Measurements from ENCODE around the gene BAIAP3. TPM values are rescaled to one million over a fixed set of nuclear protein-coding genes. Genes with fewer than 3 reads are reported as not detected.

BAIAP3 gene
- total RNA-seq, 1 experiment from 2014 or later, result 6.8 TPM

DNA sequence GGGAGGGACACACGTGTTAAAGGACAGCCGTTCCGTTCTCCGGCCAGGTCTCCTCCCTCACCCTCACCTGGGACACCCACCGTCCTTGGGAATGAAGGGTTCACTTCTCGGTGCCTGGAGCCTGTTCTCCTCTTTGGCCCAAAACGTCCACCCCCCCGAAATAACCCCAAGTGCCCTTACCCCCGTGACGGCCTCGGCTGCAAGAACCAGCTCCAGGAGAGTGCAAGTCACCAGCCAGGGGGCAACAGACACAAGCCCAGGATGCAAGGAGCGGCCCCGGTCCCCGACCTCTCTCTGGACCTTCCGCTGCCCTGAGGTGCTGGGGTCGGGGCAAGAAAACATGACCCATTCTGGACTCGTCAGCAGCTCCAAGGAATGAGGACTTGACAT, 44.0 kb upstream of the BAIAP3 start:
- H2AK5ac ChIP-seq (ENCODE audit: insufficient read length, low read length), result no peak overlapping the region
- H3K23ac ChIP-seq (ENCODE audit: insufficient read length, low read depth, low read length), result no peak overlapping the region
- no peaks in the 10 kb centered on the region for H3K9me3 ChIP-seq (ENCODE audit: control insufficient read depth, low read depth, low read length)
- no peak overlapping the region for H3K56ac ChIP-seq (ENCODE audit: insufficient read length, low read depth, low read length)
- H3K14ac ChIP-seq (ENCODE audit: insufficient read depth, low read length), result no peak overlapping the region
- no peak overlapping the region for H4K5ac ChIP-seq (ENCODE audit: insufficient read length, low read depth, low read length)
- Mint-ChIP-seq H3K36me3 (ENCODE audit: insufficient read depth in 1 of 3, low read depth in 3 of 3) (no peaks in the 10 kb centered on the region), H3K27me3 (ENCODE audit: low read depth) (peaks cover 76% of the 10 kb centered on the region), H3K4me1 (peaks cover 29 to 43% of the 10 kb centered on the region in 2 experiments), H3K4me3 (peak overlapping the region; percentile 52 to 78), H3K9me3 (no peaks in the 10 kb centered on the region), H3K27ac (no peak overlapping the region)
- H3K79me1 ChIP-seq (ENCODE audit: insufficient read depth, low read depth, low read length, poor library complexity, severe bottlenecking), result no peaks in the 10 kb centered on the region
- no peak overlapping the region for H2BK120ac ChIP-seq (ENCODE audit: low read depth, low read length, poor library complexity, severe bottlenecking)
- WGBS (ENCODE audit: extremely low coverage, insufficient read length, low lambda C conversion rate), result no CpG with 5 or more reads among the region's 17 CpGs
- no peak overlapping the region for H3K18ac ChIP-seq (ENCODE audit: insufficient read length, low read depth, low read length)
- TF ChIP-seq CTCF (conservative IDR thresholded peaks at IDR 0.05), result no peak
- no peak overlapping the region for H2BK12ac ChIP-seq (ENCODE audit: insufficient read length, low read depth, low read length)
- no peak overlapping the region for H3K9ac ChIP-seq (ENCODE audit: extremely low read depth, insufficient read length, low read length)
- no peak overlapping the region for H3T11ph ChIP-seq (ENCODE audit: low read length)
- H3K27ac ChIP-seq (ENCODE audit: insufficient read length, low read depth, low read length), result no peak overlapping the region
- no peak overlapping the region for H2BK20ac ChIP-seq (ENCODE audit: low read depth, low read length, poor library complexity, severe bottlenecking)
- H4K8ac ChIP-seq (replicated peaks; ENCODE audit: insufficient read length, low read depth, low read length), result no peak overlapping the region
- H2AFZ ChIP-seq (ENCODE audit: low read length), result no peak overlapping the region
- H3K79me2 ChIP-seq (ENCODE audit: insufficient read depth, low read length), result no peaks in the 10 kb centered on the region
- H2BK15ac ChIP-seq (ENCODE audit: low read depth, low read length), result no peak overlapping the region
- H4K91ac ChIP-seq (ENCODE audit: insufficient read length, low read depth, low read length), result no peak overlapping the region
- H3K4me2 ChIP-seq (ENCODE audit: insufficient read depth, insufficient read length, low read length), result peak overlapping the region; percentile 68
- H3K4ac ChIP-seq (ENCODE audit: low read depth, low read length), result no peak overlapping the region
- no peak overlapping the region for H2BK5ac ChIP-seq (ENCODE audit: insufficient read length, low read length)
- H3K27me3 ChIP-seq (ENCODE audit: insufficient read depth, low read length), result peaks cover 7% of the 10 kb centered on the region; the same call in 1 of the 2 replicates
- H3K4me1 ChIP-seq (ENCODE audit: insufficient read depth, low read length), result peaks cover 2% of the 10 kb centered on the region; the same call in 1 of the 2 replicates
- H4K20me1 ChIP-seq (ENCODE audit: control insufficient read depth, insufficient read depth, insufficient read length), result no peaks in the 10 kb centered on the region
- no peak for DNase-seq
- no peaks in the 10 kb centered on the region for H3K23me2 ChIP-seq (ENCODE audit: insufficient read length, low read depth, low read length, poor library complexity, severe bottlenecking)

Data from H9 (cell line).